H1 (cell line): ENCODE results near the gene SORCS3. TPM values are rescaled to one million over a fixed set of nuclear protein-coding genes. Genes with fewer than 3 reads are reported as not detected.

ENCODE experiments used
- CHD1 ChIP-seq: IDR thresholded peaks from 2 replicates; pipeline ENCODE4 v1.6.1; 2012; ENCODE audit warnings: low read depth, low read length, improper control_type of control experiment
- CHD2 ChIP-seq: IDR thresholded peaks from 2 replicates; pipeline ENCODE4 v1.6.1; 2012; ENCODE audit warnings: low read length, improper control_type of control experiment
- CHD7 ChIP-seq: fragments of 300-600 bp; sonication (generic); IDR thresholded peaks from 2 replicates; pipeline ENCODE4 v1.7.1; 2012; ENCODE audit warnings: low read length, moderate library complexity, mild to moderate bottlenecking, inconsistent platforms; ENCODE audit not compliant: insufficient replicate concordance
- CTBP2 ChIP-seq: IDR thresholded peaks from 2 replicates; pipeline ENCODE4 v1.7.0; 2011; ENCODE audit warnings: borderline replicate concordance, mild to moderate bottlenecking, moderate library complexity, mixed read lengths, low read length; ENCODE audit not compliant: insufficient read depth, insufficient read length
- EZH2 ChIP-seq: fragments of 200-600 bp; sonication (generic); IDR thresholded peaks from 2 replicates; pipeline ENCODE4 v1.7.1; 2012; ENCODE audit warnings: low read depth, mild to moderate bottlenecking, moderate library complexity, low read length, inconsistent platforms; ENCODE audit not compliant: severe bottlenecking
- GABPA ChIP-seq: IDR thresholded peaks from 2 replicates; pipeline ENCODE4 v1.6.1; 2011; ENCODE audit warnings: mild to moderate bottlenecking, low read length, moderate library complexity, borderline replicate concordance; ENCODE audit not compliant: insufficient read depth
- GTF2F1 ChIP-seq: IDR thresholded peaks from 2 replicates; pipeline ENCODE4 v1.6.1; 2012; ENCODE audit warnings: low read depth, low read length, improper control_type of control experiment, borderline replicate concordance
- KDM4A ChIP-seq: IDR thresholded peaks from one replicate; pipeline ENCODE4 v1.7.1; 2012; ENCODE audit warnings: low read depth, mild to moderate bottlenecking, moderate library complexity, low read length, inconsistent platforms; ENCODE audit not compliant: severe bottlenecking
- POLR2A ChIP-seq, 2 experiments: IDR thresholded peaks; 1 replicate in 1 of 2; 2 replicates in 1 of 2; pipeline ENCODE4 v1.6.1; 2011; ENCODE audit warnings: low read depth in 2 of 2, low read length in 2 of 2, mild to moderate bottlenecking in 2 of 2; ENCODE audit errors: control extremely low read depth in 1 of 2
- RXRA ChIP-seq: IDR thresholded peaks from 2 replicates; pipeline ENCODE4 v1.6.1; 2011; ENCODE audit warnings: low read depth, mild to moderate bottlenecking, low read length, moderate library complexity; ENCODE audit not compliant: insufficient read depth
- TAF1 ChIP-seq: IDR thresholded peaks from 2 replicates; pipeline ENCODE4 v1.6.1; 2011; ENCODE audit warnings: mild to moderate bottlenecking, low read depth, low read length
- TAF7 ChIP-seq: optimal IDR thresholded peaks from 2 replicates; pipeline ENCODE3; 2011; ENCODE audit warnings: low read depth, mild to moderate bottlenecking, inconsistent platforms, low read length, moderate library complexity, borderline replicate concordance
- TEAD4 ChIP-seq: IDR thresholded peaks from 2 replicates; pipeline ENCODE4 v1.6.1; 2012; ENCODE audit warnings: low read depth, low read length, inconsistent platforms, mixed read lengths
- polyA plus RNA-seq, 7 experiments: library from polyadenylated mRNA; depleted of rRNA in 3 of 7; stranded (reverse) in 5 of 7; unstranded in 2 of 7; fragments of >200 nt in 5 of 7; fragments of 200-250 nt in 2 of 7; gene quantifications; 1 replicate in 5 of 7; 2 replicates in 1 of 7; 4 replicates in 1 of 7; pipeline versions ENCODE4 v1.2.1 to v1.2.3, GENCODE V29; 2011 to 2013; ENCODE audit warnings: missing spikeins in 2 of 7, mixed read lengths in 2 of 7
- total RNA-seq: library from RNA; stranded (reverse); fragmentation: NEBNext Ultra II Directional; extraction: Animal tissue kit (Norgen Biotek cat#: 25700); gene quantifications from 2 replicates; pipeline ENCODE4 v1.2.1, GENCODE V29; 2021

Gene SORCS3
- total and polyA plus RNA-seq, 2 of the 8 experiments (the other 6 are each of a cell fraction or from before 2014, with no cell fraction given): 0.26 to 0.88 TPM

GRCh38 chr10:104774234-104774633 lies 133.1 kb downstream of the SORCS3 start (continued):
- no peak for TF ChIP-seq CHD7
- TF ChIP-seq CHD1: no peak
- no peak for TF ChIP-seq EZH2
- TF ChIP-seq RXRA: no peak
- no peak for TF ChIP-seq POLR2A (IDR thresholded peaks at IDR 0.05; ENCODE audit: control extremely low read depth in 1 of 2, low read depth in 2 of 2, low read length in 2 of 2)
- no peak for TF ChIP-seq KDM4A
- TF ChIP-seq TEAD4: no peak
- TF ChIP-seq CTBP2: no peak
- no peak for TF ChIP-seq CHD2
- TF ChIP-seq GABPA: no peak
- TF ChIP-seq TAF1: no peak
- TF ChIP-seq GTF2F1: no peak
- no peak for TF ChIP-seq TAF7
